AG04450 (cell line): ENCODE results near the gene RGS7. TPM values are rescaled to one million over a fixed set of nuclear protein-coding genes. Genes with fewer than 3 reads are reported as not detected.
"Not testable (repeated sequence)": the region's sequence is repeated elsewhere in the genome, so short reads cannot be mapped to it uniquely, and the experiment has no call there.

Source experiments
- CTCF ChIA-PET: fragments of 300-600, 350-600 bp; formaldehyde crosslinking; extraction: SDS; loops from one replicate; lab custom pipeline; 2022; ENCODE audit warnings: antibody characterized with exemption, inconsistent platforms; lab: Charles Lee
- POLR2A ChIA-PET: fragments of 350-600 bp; formaldehyde crosslinking; extraction: SDS; loops from one replicate; lab custom pipeline; 2021; ENCODE audit warnings: antibody characterized with exemption, inconsistent platforms; lab: Yijun Ruan, JAX
- DNase-seq: peaks from one replicate; pipeline ENCODE4 v3.0.0-alpha.2; 2011; ENCODE audit warnings: low read depth, low spot score
- H3K27ac ChIP-seq: one replicate; pipeline ENCODE4 v1.5.1; 2012; ENCODE audit warnings: low read depth, low read length, control low read depth
- H3K27me3 ChIP-seq: one replicate; pipeline ENCODE4 v1.6.0; 2012; ENCODE audit warnings: low read length; ENCODE audit not compliant: control insufficient read depth, insufficient read depth
- H3K4me3 ChIP-seq: 2 replicates; pipeline ENCODE4 v1.5.1; 2011; ENCODE audit warnings: mild to moderate bottlenecking, low read depth, low read length, control low read depth
- H3K9me3 ChIP-seq: 2 replicates; pipeline ENCODE4 v1.5.1; 2012; ENCODE audit warnings: low read length; ENCODE audit not compliant: control insufficient read depth, insufficient read depth
- CTCF ChIP-seq: IDR thresholded peaks from 2 replicates; pipeline ENCODE4 v1.5.1; 2011; ENCODE audit warnings: low read depth, low read length, control low read depth, inconsistent platforms
- polyA plus RNA-seq: library from polyadenylated mRNA; depleted of rRNA; stranded (reverse); fragments of >200 nt; gene quantifications from 2 replicates; pipeline ENCODE4 v1.2.3, GENCODE V29; 2011

The RGS7 gene
- polyA plus RNA-seq, 1 experiment, result 0.29 TPM

- Histone ChIP-seq H3K27me3 (no peaks in the 10 kb centered on the region), H3K4me3 (no peak overlapping the region), H3K27ac (no peak overlapping the region), H3K9me3 (peaks cover 5% of the 10 kb centered on the region)
- TF ChIP-seq CTCF, result no peak
- POLR2A ChIA-PET, result no interaction called here
- CTCF ChIA-PET, result no interaction called here
- DNase-seq, result no peak
Measured at GRCh38 chr1:241171991-241172390, 185.0 kb downstream of the RGS7 start.

GRCh38 chr1:241167121-241167630 lies 189.8 kb downstream of the RGS7 start:
- TF ChIP-seq CTCF, result no peak
- Histone ChIP-seq H3K9me3 (peaks cover 8% of the 10 kb centered on the region), H3K27ac (no peak overlapping the region), H3K4me3 (no peak overlapping the region), H3K27me3 (no peaks in the 10 kb centered on the region)
- no peak for DNase-seq
- ChIA-PET CTCF (no interaction called here), POLR2A (no interaction called here)

GRCh38 chr1:241166625-241167024 lies 190.4 kb downstream of the RGS7 start:
- no peak for DNase-seq
- Histone ChIP-seq H3K9me3 (peaks cover 14% of the 10 kb centered on the region), H3K27ac (no peak overlapping the region), H3K27me3 (no peaks in the 10 kb centered on the region), H3K4me3 (no peak overlapping the region)
- CTCF ChIA-PET, result no interaction called here
- POLR2A ChIA-PET, result interaction anchor here (0.5 kb wide), 1 partner anchor 358 kb away, joined by 3 read pairs; no protein-coding TSS in a partner anchor
- TF ChIP-seq CTCF, result no peak

- H3K4me3 ChIP-seq, CTCF ChIA-PET, DNase-seq, H3K27ac ChIP-seq, H3K27me3 ChIP-seq, POLR2A ChIA-PET: not testable (repeated sequence)
- peaks cover 14% of the 10 kb centered on the region for H3K9me3 ChIP-seq
Measured at GRCh38 chr1:241165256-241165655, 191.7 kb downstream of the RGS7 start.

- no peak for TF ChIP-seq CTCF
- Histone ChIP-seq H3K27me3 (no peaks in the 10 kb centered on the region), H3K9me3 (peaks cover 9% of the 10 kb centered on the region), H3K4me3 (no peak overlapping the region), H3K27ac (no peak overlapping the region)
- DNase-seq, result no peak
- ChIA-PET CTCF (no interaction called here), POLR2A (no interaction called here)
Measured at GRCh38 chr1:241163363-241163762, 193.6 kb downstream of the RGS7 start.

GRCh38 chr1:241161188-241161689 lies 195.8 kb downstream of the RGS7 start:
- DNase-seq, result no peak
- Histone ChIP-seq H3K9me3 (peaks cover 16% of the 10 kb centered on the region), H3K27me3 (no peaks in the 10 kb centered on the region), H3K4me3 (no peak overlapping the region), H3K27ac (no peak overlapping the region)
- CTCF ChIA-PET, result no interaction called here
- POLR2A ChIA-PET, result no interaction called here
- TF ChIP-seq CTCF, result no peak
